ENCODE data around the gene PAX8. TPM values are rescaled to one million over a fixed set of nuclear protein-coding genes. Genes with fewer than 3 reads are reported as not detected.

Gene PAX8
- total and polyA plus RNA-seq, 2 experiments from 2014 or later = 0.21 to 0.32 TPM

DNA sequence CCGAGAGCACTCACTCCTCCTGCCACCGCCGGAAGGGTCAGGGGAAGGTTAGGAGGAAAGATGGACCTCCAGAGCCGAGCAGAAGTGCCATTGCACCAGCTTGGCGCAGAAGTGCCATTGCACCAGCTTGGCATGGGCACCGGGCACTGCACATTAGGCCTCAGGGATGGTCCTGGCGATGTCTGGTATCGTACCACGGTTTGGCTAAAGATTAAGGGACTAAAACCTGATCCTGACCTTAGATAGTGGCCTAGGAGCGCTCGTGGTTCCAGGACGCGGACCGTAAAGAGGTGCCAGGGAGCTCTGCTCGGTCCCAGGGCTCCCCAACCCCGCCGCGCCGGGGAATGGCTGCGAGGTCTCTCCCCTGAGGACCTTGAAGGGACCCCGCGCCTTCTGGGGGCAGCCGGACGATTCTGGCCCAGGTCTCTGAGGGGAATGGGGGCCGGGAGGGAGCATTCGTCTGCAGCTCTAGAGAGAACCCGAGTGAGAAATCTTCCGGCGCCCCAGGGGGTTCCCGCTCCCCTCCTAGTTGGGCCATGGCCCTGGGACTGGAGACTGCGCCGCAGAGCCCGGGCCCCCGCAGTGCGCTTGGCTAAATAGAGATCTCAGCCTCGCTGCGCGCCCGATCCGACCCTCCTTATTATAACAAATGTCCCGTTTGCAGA, 1.8 kb downstream of the PAX8 start:
- DNase-seq (ENCODE audit: low spot score) (peak; percentile 80), ATAC-seq (peak; percentile 53)
- Mint-ChIP-seq H3K4me3 (peak overlapping the region; percentile 75), H3K27ac (no peak overlapping the region), H3K36me3 (ENCODE audit: low read depth) (no peaks in the 10 kb centered on the region), H3K27me3 (ENCODE audit: insufficient read depth, low read depth, poor library complexity) (peaks cover 94% of the 10 kb centered on the region), H3K9me3 (no peaks in the 10 kb centered on the region), H3K4me1 (peaks cover 28% of the 10 kb centered on the region)
- Histone ChIP-seq H3K79me2 (replicated peaks; ENCODE audit: insufficient read depth) (no peaks in the 10 kb centered on the region), H3K27me3 (ENCODE audit: insufficient read depth) (peaks cover 100% of the 10 kb centered on the region), H3F3A (replicated peaks; ENCODE audit: low read depth) (0 out of 2 replicates have a peak, but pooled peaks cover 4% of the 10 kb centered on the region), H3K4me3 (peak overlapping the region; percentile 70), H2AFZ (peak overlapping the region; percentile 97), H4K20me1 (replicated peaks; ENCODE audit: insufficient read depth) (peaks cover 14% of the 10 kb centered on the region), H3K27ac (ENCODE audit: low read depth) (no peak overlapping the region), H3K9me2 (ENCODE audit: insufficient read depth) (no peaks in the 10 kb centered on the region), H3K4me1 (ENCODE audit: insufficient read depth) (peaks cover 34% of the 10 kb centered on the region), H3K4me2 (peak overlapping the region; percentile 92), H3K36me3 (ENCODE audit: insufficient read depth) (no peaks in the 10 kb centered on the region)
- TF ChIP-seq, protein P1, sequence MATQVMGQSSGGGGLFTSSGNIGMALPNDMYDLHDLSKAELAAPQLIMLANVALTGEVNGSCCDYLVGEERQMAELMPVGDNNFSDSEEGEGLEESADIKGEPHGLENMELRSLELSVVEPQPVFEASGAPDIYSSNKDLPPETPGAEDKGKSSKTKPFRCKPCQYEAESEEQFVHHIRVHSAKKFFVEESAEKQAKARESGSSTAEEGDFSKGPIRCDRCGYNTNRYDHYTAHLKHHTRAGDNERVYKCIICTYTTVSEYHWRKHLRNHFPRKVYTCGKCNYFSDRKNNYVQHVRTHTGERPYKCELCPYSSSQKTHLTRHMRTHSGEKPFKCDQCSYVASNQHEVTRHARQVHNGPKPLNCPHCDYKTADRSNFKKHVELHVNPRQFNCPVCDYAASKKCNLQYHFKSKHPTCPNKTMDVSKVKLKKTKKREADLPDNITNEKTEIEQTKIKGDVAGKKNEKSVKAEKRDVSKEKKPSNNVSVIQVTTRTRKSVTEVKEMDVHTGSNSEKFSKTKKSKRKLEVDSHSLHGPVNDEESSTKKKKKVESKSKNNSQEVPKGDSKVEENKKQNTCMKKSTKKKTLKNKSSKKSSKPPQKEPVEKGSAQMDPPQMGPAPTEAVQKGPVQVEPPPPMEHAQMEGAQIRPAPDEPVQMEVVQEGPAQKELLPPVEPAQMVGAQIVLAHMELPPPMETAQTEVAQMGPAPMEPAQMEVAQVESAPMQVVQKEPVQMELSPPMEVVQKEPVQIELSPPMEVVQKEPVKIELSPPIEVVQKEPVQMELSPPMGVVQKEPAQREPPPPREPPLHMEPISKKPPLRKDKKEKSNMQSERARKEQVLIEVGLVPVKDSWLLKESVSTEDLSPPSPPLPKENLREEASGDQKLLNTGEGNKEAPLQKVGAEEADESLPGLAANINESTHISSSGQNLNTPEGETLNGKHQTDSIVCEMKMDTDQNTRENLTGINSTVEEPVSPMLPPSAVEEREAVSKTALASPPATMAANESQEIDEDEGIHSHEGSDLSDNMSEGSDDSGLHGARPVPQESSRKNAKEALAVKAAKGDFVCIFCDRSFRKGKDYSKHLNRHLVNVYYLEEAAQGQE (IDR thresholded peaks at IDR 0.05; ENCODE audit: unreplicated experiment) = no peak
- TF ChIP-seq ZNF114 (CRISPR knock-in tag; IDR thresholded peaks at IDR 0.05) (no peak), EZH2 (IDR thresholded peaks at IDR 0.05; ENCODE audit: low read depth, unreplicated experiment) (no peak), EZH2phosphoT487 (IDR thresholded peaks at IDR 0.05; ENCODE audit: unreplicated experiment) (peak; percentile 62)
- TF ChIP-seq, protein P2, sequence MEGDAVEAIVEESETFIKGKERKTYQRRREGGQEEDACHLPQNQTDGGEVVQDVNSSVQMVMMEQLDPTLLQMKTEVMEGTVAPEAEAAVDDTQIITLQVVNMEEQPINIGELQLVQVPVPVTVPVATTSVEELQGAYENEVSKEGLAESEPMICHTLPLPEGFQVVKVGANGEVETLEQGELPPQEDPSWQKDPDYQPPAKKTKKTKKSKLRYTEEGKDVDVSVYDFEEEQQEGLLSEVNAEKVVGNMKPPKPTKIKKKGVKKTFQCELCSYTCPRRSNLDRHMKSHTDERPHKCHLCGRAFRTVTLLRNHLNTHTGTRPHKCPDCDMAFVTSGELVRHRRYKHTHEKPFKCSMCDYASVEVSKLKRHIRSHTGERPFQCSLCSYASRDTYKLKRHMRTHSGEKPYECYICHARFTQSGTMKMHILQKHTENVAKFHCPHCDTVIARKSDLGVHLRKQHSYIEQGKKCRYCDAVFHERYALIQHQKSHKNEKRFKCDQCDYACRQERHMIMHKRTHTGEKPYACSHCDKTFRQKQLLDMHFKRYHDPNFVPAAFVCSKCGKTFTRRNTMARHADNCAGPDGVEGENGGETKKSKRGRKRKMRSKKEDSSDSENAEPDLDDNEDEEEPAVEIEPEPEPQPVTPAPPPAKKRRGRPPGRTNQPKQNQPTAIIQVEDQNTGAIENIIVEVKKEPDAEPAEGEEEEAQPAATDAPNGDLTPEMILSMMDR (conservative IDR thresholded peaks at IDR 0.05; ENCODE audit: low read depth in 2 of 2) = no peak

DNA sequence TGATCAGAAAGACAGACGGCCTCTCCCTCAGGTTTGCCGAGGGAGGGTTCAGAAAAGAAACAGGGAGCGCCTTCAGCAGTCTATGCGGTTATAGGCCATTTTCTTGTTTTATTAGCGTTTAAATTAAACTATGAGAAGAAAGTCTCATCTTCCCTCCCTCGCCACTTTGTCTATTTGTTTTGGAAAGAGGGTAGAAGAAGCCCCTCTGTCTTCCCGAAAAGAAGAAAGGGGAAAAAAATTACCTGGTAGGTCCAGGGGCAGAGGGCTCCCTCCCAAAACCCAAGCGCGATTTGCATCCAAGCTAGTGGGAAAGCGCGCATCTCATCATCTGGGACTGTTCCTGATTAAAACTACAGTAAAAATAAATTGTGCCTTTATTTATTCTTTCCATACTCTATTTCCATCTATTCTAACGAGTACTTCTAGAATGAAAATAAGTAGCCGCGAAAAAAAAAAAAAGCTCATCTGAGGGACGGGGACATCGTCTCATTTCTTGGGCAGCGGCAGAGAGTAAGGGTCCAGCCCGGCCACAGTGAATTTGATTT, 2.4 kb downstream of the PAX8 start:
- Mint-ChIP-seq H3K27me3 (ENCODE audit: insufficient read depth, low read depth, poor library complexity) (peaks cover 97% of the 10 kb centered on the region), H3K36me3 (ENCODE audit: low read depth) (no peaks in the 10 kb centered on the region), H3K4me3 (peak overlapping the region; percentile 75), H3K27ac (no peak overlapping the region), H3K9me3 (no peaks in the 10 kb centered on the region), H3K4me1 (peaks cover 30% of the 10 kb centered on the region)
- no peak for TF ChIP-seq NANOG (IDR thresholded peaks at IDR 0.05; ENCODE audit: borderline replicate concordance)
- TF ChIP-seq STAT1 (IDR thresholded peaks at IDR 0.05; ENCODE audit: unreplicated experiment) = no peak
- TF ChIP-seq ZNF331 (CRISPR knock-in tag; IDR thresholded peaks at IDR 0.05; ENCODE audit: low read depth) = no peak
- peak; percentile 96 for TF ChIP-seq EZH2 (IDR thresholded peaks at IDR 0.05; ENCODE audit: low read depth, unreplicated experiment)
- Histone ChIP-seq H2AFZ (peak overlapping the region; percentile 97; the same call in 1 of the 2 replicates), H3K4me3 (peak overlapping the region; percentile 70), H3K36me3 (ENCODE audit: insufficient read depth) (no peaks in the 10 kb centered on the region), H3K4me1 (ENCODE audit: insufficient read depth) (peaks cover 34% of the 10 kb centered on the region), H3K27me3 (ENCODE audit: insufficient read depth) (peaks cover 100% of the 10 kb centered on the region), H4K20me1 (replicated peaks; ENCODE audit: insufficient read depth) (peaks cover 14% of the 10 kb centered on the region), H3F3A (replicated peaks; ENCODE audit: low read depth) (0 out of 2 replicates have a peak, but pooled peaks cover 4% of the 10 kb centered on the region), H3K9me2 (ENCODE audit: insufficient read depth) (no peaks in the 10 kb centered on the region), H3K79me2 (replicated peaks; ENCODE audit: insufficient read depth) (no peaks in the 10 kb centered on the region), H3K27ac (ENCODE audit: low read depth) (no peak overlapping the region), H3K4me2 (peak overlapping the region; percentile 92)
- DNase-seq (ENCODE audit: low spot score) (peak; percentile 17), ATAC-seq (no peak)

Measured in GM23338 (cell line).